Measurements from ENCODE around the gene NUDT3.

DNA sequence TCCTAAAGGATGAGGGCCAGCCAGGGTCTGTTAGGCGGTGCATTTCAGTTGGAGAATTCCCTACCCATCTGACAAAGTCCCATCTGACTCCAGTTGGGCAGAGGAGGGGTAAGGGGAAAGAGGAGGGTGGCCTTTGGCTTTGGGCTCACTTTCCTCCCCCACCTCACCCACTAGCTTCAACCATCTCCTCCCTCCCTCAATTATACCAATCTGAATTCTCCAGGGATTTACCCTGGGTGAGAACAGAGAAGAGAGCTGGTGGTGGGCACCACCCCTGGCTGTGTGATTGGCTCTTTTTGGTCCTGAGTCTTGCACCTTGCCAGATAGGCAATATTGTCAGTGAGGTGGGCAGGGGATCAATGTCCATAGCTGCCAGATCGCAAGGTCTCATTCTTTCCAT is 152.6 kb downstream of the NUDT3 start:
- TF ChIP-seq, protein P1, sequence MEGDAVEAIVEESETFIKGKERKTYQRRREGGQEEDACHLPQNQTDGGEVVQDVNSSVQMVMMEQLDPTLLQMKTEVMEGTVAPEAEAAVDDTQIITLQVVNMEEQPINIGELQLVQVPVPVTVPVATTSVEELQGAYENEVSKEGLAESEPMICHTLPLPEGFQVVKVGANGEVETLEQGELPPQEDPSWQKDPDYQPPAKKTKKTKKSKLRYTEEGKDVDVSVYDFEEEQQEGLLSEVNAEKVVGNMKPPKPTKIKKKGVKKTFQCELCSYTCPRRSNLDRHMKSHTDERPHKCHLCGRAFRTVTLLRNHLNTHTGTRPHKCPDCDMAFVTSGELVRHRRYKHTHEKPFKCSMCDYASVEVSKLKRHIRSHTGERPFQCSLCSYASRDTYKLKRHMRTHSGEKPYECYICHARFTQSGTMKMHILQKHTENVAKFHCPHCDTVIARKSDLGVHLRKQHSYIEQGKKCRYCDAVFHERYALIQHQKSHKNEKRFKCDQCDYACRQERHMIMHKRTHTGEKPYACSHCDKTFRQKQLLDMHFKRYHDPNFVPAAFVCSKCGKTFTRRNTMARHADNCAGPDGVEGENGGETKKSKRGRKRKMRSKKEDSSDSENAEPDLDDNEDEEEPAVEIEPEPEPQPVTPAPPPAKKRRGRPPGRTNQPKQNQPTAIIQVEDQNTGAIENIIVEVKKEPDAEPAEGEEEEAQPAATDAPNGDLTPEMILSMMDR (IDR thresholded peaks at IDR 0.05): no peak
- TF ChIP-seq POLR2A (IDR thresholded peaks at IDR 0.05) (no peak), POLR2AphosphoS5 (IDR thresholded peaks at IDR 0.05) (no peak)

Data from gastroesophageal sphincter (tissue), 3 donors.